ENCODE data around the gene CDCA8. TPM values are rescaled to one million over a fixed set of nuclear protein-coding genes. Genes with fewer than 3 reads are reported as not detected.

Gene CDCA8
- total and polyA plus RNA-seq, 2 of the 13 experiments (the other 11 are each of a cell fraction or from before 2014, with no cell fraction given): 24.1 to 38.6 TPM

DNA sequence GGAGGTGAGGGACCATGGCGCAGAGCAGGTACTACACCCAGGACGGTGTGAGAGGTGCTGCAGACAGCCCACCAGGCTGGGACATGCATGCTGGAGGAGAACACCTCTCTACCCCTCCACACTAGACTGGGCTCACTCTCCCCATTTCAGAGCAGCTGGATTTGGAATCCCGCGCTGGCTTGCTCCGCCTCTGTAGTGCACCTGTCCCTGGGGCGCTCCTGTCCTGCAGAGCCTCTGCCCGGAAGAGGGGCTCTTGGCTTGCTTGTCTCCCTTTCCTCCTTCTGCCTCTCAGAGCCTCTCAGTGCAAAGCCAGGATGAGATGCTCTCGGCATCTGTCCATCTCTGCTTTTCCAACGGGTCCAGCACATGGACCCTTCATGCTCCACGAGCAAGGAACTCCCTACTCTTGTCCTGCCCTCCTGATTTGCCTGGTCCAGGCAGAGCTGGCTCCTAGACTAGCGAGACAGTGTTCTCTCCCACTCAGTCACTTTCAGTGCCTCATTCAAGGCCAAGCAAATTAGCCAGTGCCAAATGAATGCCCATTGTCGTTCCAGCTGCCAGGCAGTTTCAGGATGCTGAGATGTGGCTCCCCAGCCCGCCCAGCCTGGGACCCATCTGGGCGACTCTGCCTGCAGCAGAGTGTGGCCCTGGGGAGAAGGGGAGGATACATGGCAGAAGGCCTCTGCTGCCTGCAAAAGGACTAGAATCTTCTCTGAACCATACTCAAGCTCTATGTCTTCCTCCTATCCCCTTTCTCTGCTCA is 33.7 kb downstream of the CDCA8 start (continued):
- TF ChIP-seq ZNF143 (CRISPR knock-in tag; IDR thresholded peaks at IDR 0.05) (no peak), SMYD3 (CRISPR knock-in tag; IDR thresholded peaks at IDR 0.05) (no peak), ISX (CRISPR knock-in tag; conservative IDR thresholded peaks at IDR 0.05) (no peak), NFE2L1 (CRISPR knock-in tag; IDR thresholded peaks at IDR 0.05; ENCODE audit: borderline replicate concordance) (no peak), PRMT3 (CRISPR knock-in tag; IDR thresholded peaks at IDR 0.05; ENCODE audit: borderline replicate concordance, low read depth) (no peak)

DNA sequence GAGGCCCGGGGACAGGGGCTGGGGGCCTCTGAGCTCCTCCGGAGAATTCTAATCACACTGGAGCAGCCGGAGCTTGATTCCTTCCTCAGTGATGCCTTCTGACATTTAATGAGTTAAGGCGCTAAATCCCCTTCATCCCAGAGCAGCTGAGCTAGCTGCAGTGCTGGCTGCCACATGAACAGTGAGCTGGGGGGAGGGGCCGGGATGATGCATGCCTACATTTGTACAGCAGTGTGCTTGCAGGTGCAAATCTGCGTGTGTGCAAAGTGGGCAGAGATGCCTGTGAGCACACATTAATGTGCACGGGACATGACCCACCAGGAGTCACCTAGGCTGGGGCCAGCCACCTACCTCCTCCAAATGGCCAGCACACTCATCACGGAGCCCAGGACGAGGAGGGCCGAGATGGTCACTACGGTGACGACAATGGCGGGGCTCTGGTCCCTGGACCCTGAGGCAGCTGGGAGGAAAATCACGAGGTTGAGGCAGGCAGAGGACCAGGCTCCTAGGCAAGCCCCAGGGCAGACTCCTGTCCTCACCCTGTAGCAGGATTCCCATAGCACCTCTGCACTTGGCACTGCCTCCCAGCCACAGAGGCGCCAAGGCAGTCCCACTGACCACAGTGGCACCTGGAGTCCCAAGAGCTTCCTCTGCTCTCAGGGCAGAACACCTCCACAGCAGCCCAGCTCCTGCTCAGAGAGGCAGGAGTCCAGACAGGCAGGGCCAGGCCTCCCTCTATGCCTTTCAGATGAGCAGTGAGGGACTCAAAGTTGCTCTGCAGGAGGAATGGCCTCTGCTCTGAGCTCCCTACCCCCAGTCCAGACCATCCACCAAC is 34.7 kb downstream of the CDCA8 start:
- no peak overlapping the region for H3K27ac ChIP-seq (ENCODE audit: extremely low read length, insufficient read depth, low read length)
- DNase-seq (ENCODE audit: low spot score): no peak
- peaks cover 0 to 5% of the 10 kb centered on the region in 2 experiments; a peak in 2 of 5 replicates for H3K27me3 ChIP-seq (ENCODE audit: control insufficient read depth in 1 of 2, insufficient read depth in 2 of 2, low read length in 2 of 2)
- H2AFZ ChIP-seq (ENCODE audit: low read length): no peak overlapping the region
- no peak for TF ChIP-seq MYC (CRISPR knock-in tag; IDR thresholded peaks at IDR 0.05; ENCODE audit: borderline replicate concordance)
- TF ChIP-seq ATAD3A (CRISPR knock-in tag; IDR thresholded peaks at IDR 0.05): no peak
- no peak for TF ChIP-seq ZNF572 (CRISPR knock-in tag; IDR thresholded peaks at IDR 0.05)
- no peak for TF ChIP-seq SRY (CRISPR knock-in tag; IDR thresholded peaks at IDR 0.05)
- no peak for TF ChIP-seq ZNF569 (CRISPR knock-in tag; IDR thresholded peaks at IDR 0.05; ENCODE audit: borderline replicate concordance)
- TF ChIP-seq ZNF737 (CRISPR knock-in tag; IDR thresholded peaks at IDR 0.05; ENCODE audit: borderline replicate concordance): no peak
- TF ChIP-seq, protein P1, sequence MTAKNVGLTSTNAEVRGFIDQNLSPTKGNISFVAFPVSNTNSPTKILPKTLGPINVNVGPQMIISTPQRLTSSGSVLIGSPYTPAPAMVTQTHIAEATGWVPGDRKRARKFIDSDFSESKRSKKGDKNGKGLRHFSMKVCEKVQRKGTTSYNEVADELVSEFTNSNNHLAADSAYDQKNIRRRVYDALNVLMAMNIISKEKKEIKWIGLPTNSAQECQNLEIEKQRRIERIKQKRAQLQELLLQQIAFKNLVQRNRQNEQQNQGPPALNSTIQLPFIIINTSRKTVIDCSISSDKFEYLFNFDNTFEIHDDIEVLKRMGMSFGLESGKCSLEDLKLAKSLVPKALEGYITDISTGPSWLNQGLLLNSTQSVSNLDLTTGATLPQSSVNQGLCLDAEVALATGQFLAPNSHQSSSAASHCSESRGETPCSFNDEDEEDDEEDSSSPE (CRISPR knock-in tag; IDR thresholded peaks at IDR 0.05): no peak
- no peak for TF ChIP-seq AGO1 (IDR thresholded peaks at IDR 0.05; ENCODE audit: low read depth, low read length, poor library complexity, severe bottlenecking)
- no peak for TF ChIP-seq HOXA3 (CRISPR knock-in tag; IDR thresholded peaks at IDR 0.05)
- TF ChIP-seq ZNF362 (CRISPR knock-in tag; IDR thresholded peaks at IDR 0.05; ENCODE audit: borderline replicate concordance): no peak
- no peak overlapping the region for H3K4me3 ChIP-seq (replicated peaks in 1 of 3; ENCODE audit: insufficient read depth in 1 of 3, low read depth in 2 of 3, low read length in 3 of 3)
- H3K4me2 ChIP-seq (ENCODE audit: low read depth, low read length): no peak overlapping the region
- no peaks in the 10 kb centered on the region for H4K20me1 ChIP-seq (ENCODE audit: insufficient read depth, low read length)
- H3K36me3 ChIP-seq (replicated peaks in 1 of 2; ENCODE audit: control insufficient read depth in 1 of 2, insufficient read depth in 2 of 2, low read length in 2 of 2): no peaks in the 10 kb centered on the region
- in situ Hi-C loops (cut with HindIII; ENCODE audit: extremely low pct_ligation_motif_present, low pct_unique_long_range_greater_than_20kb) (no loop called here), intact Hi-C loops (cut with micrococcal nuclease; ENCODE audit: unreplicated experiment) (loop anchor here (10.0 kb wide), 1 partner anchor 68 kb away; the partner anchor contains the start of gene MANEAL)
- ChIA-PET CTCF (ENCODE audit: low intra/inter-chr PET ratio, low total read pairs) (no interaction called here), POLR2A (no interaction called here)
- peaks cover 38% of the 10 kb centered on the region for H3K4me1 ChIP-seq (ENCODE audit: insufficient read depth, low read length)
- WGBS (ENCODE audit: low lambda C conversion rate): 50% methylated on average over 7 of the region's 15 CpGs
- ATAC-seq: no peak
- FAIRE-seq: no peak
- no TSS peak for BruUV-seq (replicated peaks)
- H3K79me2 ChIP-seq (ENCODE audit: insufficient read depth, low read length): no peaks in the 10 kb centered on the region
- H3K9me3 ChIP-seq (ENCODE audit: low read length): no peaks in the 10 kb centered on the region
- H3K9ac ChIP-seq (ENCODE audit: insufficient read depth, low read depth, low read length): no peak overlapping the region

Data from HepG2 (cell line).